Smooth muscle cell (in vitro differentiated cells): ENCODE results near the gene NLRP6. TPM values are rescaled to one million over a fixed set of nuclear protein-coding genes. Genes with fewer than 3 reads are reported as not detected.

Source experiments
- DNase-seq: peaks from one replicate; lab custom pipeline; 2025; ENCODE audit not compliant: unreplicated experiment; lab: John Stamatoyannopoulos, UW
- H2AFZ ChIP-seq: fragments of 200-600 bp; sonication (generic); 2 replicates; pipeline ENCODE4 v1.6.0; 2016; ENCODE audit warnings: antibody characterized with exemption, low read depth, mild to moderate bottlenecking
- H3F3A ChIP-seq: fragments of 200-600 bp; sonication (generic); 2 replicates; pipeline ENCODE4 v1.6.0; 2017; ENCODE audit warnings: antibody characterized with exemption, low read depth
- H3K27ac ChIP-seq: fragments of 200-600 bp; sonication (generic); 2 replicates; pipeline ENCODE4 v1.5.1; 2016; ENCODE audit warnings: low read depth, mild to moderate bottlenecking
- H3K27me3 ChIP-seq: fragments of 200-600 bp; sonication (generic); 2 replicates; pipeline ENCODE4 v1.6.1; 2016; ENCODE audit warnings: low read depth, mild to moderate bottlenecking
- H3K36me3 ChIP-seq: fragments of 200-600 bp; sonication (generic); 2 replicates; pipeline ENCODE4 v1.5.1; 2016; ENCODE audit warnings: low read depth
- H3K4me1 ChIP-seq: fragments of 200-600 bp; sonication (generic); 2 replicates; pipeline ENCODE4 v1.5.1; 2016; ENCODE audit warnings: low read depth
- H3K4me2 ChIP-seq: fragments of 200-600 bp; sonication (generic); 2 replicates; pipeline ENCODE4 v1.6.0; 2016; ENCODE audit warnings: mild to moderate bottlenecking
- H3K4me3 ChIP-seq: fragments of 200-600 bp; sonication (generic); 2 replicates; pipeline ENCODE4 v1.5.1; 2016; ENCODE audit warnings: mild to moderate bottlenecking
- H3K79me2 ChIP-seq: fragments of 200-600 bp; sonication (generic); 2 replicates; pipeline ENCODE4 v1.6.0; 2016; ENCODE audit warnings: low read depth, mild to moderate bottlenecking
- H3K9ac ChIP-seq: fragments of 200-600 bp; sonication (generic); 2 replicates; pipeline ENCODE4 v1.6.0; 2016; ENCODE audit warnings: low read depth
- H3K9me3 ChIP-seq: fragments of 200-600 bp; sonication (generic); replicated peaks from 2 replicates; pipeline ENCODE4 v1.5.1; 2016; ENCODE audit warnings: low read depth
- H4K20me1 ChIP-seq: fragments of 200-600 bp; sonication (generic); 2 replicates; pipeline ENCODE4 v1.6.0; 2016; ENCODE audit warnings: low read depth
- CTCF ChIP-seq: fragments of 200-600 bp; sonication (generic); IDR thresholded peaks from 2 replicates; pipeline ENCODE4 v1.5.1; 2017; ENCODE audit warnings: borderline replicate concordance, mild to moderate bottlenecking, antibody characterized with exemption; ENCODE audit not compliant: insufficient read depth, poor library complexity, severe bottlenecking
- WGBS: methylation state at CpG from one replicate; pipeline ENCODE4 v1.1.7; 2016; ENCODE audit warnings: low lambda C conversion rate; 5-methylcytosine and 5-hydroxymethylcytosine counted together
- polyA plus RNA-seq: library from polyadenylated mRNA; unstranded; fragments of >200 nt; fragmentation: Nextera tagmentation; extraction: Ambion mirVana; gene quantifications from 2 replicates; pipeline ENCODE4 v1.2.1, GENCODE V29; 2016
- total RNA-seq: library from RNA; depleted of rRNA; stranded (reverse); fragments of >200 nt; gene quantifications from 2 replicates; pipeline ENCODE4 v1.2.3, GENCODE V29; 2014

The NLRP6 gene
- total and polyA plus RNA-seq, 2 experiments from 2014 or later = not detected

- Histone ChIP-seq H3K27ac (no peak overlapping the region), H3K9me3 (no peaks in the 10 kb centered on the region), H3F3A (no peaks in the 10 kb centered on the region), H2AFZ (no peak overlapping the region), H4K20me1 (no peaks in the 10 kb centered on the region), H3K27me3 (peaks cover 7% of the 10 kb centered on the region), H3K4me1 (no peaks in the 10 kb centered on the region), H3K4me2 (no peak overlapping the region), H3K4me3 (no peak overlapping the region), H3K36me3 (no peaks in the 10 kb centered on the region), H3K79me2 (no peaks in the 10 kb centered on the region), H3K9ac (no peak overlapping the region)
- WGBS = 86% methylated on average over 89 of the region's 97 CpGs
- no peak for DNase-seq
- no peak for TF ChIP-seq CTCF
Observed at GRCh38 chr11:279040-279965, 1.1 kb downstream of the NLRP6 start.

- Histone ChIP-seq H3K27me3 (peaks cover 7% of the 10 kb centered on the region), H3K36me3 (no peaks in the 10 kb centered on the region), H3K27ac (no peak overlapping the region), H3K9me3 (no peaks in the 10 kb centered on the region), H3K4me3 (no peak overlapping the region), H2AFZ (no peak overlapping the region), H3F3A (no peaks in the 10 kb centered on the region), H4K20me1 (no peaks in the 10 kb centered on the region), H3K4me1 (no peaks in the 10 kb centered on the region), H3K79me2 (no peaks in the 10 kb centered on the region), H3K4me2 (no peak overlapping the region), H3K9ac (no peak overlapping the region)
- no peak for TF ChIP-seq CTCF
- 80% methylated on average over 61 of the region's 85 CpGs for WGBS
- DNase-seq = no peak
Observed at GRCh38 chr11:279966-280705, 1.9 kb downstream of the NLRP6 start.

- no peak for TF ChIP-seq CTCF
- Histone ChIP-seq H3K4me2 (no peak overlapping the region), H3K79me2 (no peaks in the 10 kb centered on the region), H3K27ac (no peak overlapping the region), H3F3A (no peaks in the 10 kb centered on the region), H4K20me1 (no peaks in the 10 kb centered on the region), H3K36me3 (no peaks in the 10 kb centered on the region), H2AFZ (no peak overlapping the region), H3K4me3 (no peak overlapping the region), H3K9ac (no peak overlapping the region), H3K9me3 (no peaks in the 10 kb centered on the region), H3K4me1 (no peaks in the 10 kb centered on the region), H3K27me3 (peaks cover 7% of the 10 kb centered on the region)
- DNase-seq = no peak
- WGBS = 91% methylated on average over 78 of the region's 79 CpGs
Observed at GRCh38 chr11:280706-281485, 2.7 kb downstream of the NLRP6 start.
